Measurements from ENCODE around the gene GNAT3. TPM values are rescaled to one million over a fixed set of nuclear protein-coding genes. Genes with fewer than 3 reads are reported as not detected.

The GNAT3 gene
- total RNA-seq, 1 experiment from 2014 or later = not detected

DNA sequence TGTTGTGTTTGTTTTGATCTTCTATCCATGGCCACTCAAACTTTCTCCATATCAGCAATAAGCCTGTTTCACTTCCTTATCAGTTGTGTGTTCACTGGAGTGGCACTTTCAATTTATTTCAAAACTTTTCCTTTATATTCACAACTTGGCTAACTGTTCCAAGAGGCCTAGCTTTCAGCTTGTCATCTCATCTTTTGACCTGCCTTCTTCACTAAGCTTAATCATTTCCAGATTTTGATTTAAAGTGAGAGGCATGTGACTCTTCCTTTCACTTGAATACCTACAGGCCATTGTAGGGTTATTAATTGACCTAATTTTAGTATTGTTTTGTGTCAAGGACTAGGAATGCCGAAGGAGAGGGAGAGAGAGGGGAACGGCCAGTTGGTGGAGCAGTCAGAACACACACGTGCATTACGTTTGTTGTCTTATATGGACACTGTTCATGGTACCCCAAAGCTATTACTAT lies 5.5 kb upstream of the GNAT3 start:
- no peaks in the 10 kb centered on the region for H3K9me3 ChIP-seq (ENCODE audit: insufficient read depth, low read depth)
- intact Hi-C loops (cut with micrococcal nuclease; ENCODE audit: unreplicated experiment) = no loop called here
- no peak overlapping the region for H3K4me3 ChIP-seq
- H4K20me1 ChIP-seq (ENCODE audit: insufficient read depth) = no peaks in the 10 kb centered on the region
- no peak overlapping the region for H3K4me2 ChIP-seq
- H2AFZ ChIP-seq = no peak overlapping the region
- TF ChIP-seq EZH2 (IDR thresholded peaks at IDR 0.05; ENCODE audit: low read depth) = no peak
- peaks cover 13% of the 10 kb centered on the region for H3K4me1 ChIP-seq (replicated peaks; ENCODE audit: insufficient read depth)
- ChIA-PET CTCF (no interaction called here), POLR2A (ENCODE audit: unreplicated experiment) (no interaction called here)
- BruUV-seq (replicated peaks) = no TSS peak
- H3K27me3 ChIP-seq (ENCODE audit: insufficient read depth, low read depth) = no peaks in the 10 kb centered on the region
- H3K27ac ChIP-seq = no peak overlapping the region
- DNase-seq = no peak
- H3K79me2 ChIP-seq (ENCODE audit: low read depth) = no peaks in the 10 kb centered on the region
- H3K36me3 ChIP-seq (ENCODE audit: low read depth) = no peaks in the 10 kb centered on the region
- H3K9me2 ChIP-seq (ENCODE audit: insufficient read depth) = no peaks in the 10 kb centered on the region
- H3F3A ChIP-seq (ENCODE audit: insufficient read depth, low read depth) = peaks cover 13% of the 10 kb centered on the region; the same call in 1 of the 2 replicates

DNA sequence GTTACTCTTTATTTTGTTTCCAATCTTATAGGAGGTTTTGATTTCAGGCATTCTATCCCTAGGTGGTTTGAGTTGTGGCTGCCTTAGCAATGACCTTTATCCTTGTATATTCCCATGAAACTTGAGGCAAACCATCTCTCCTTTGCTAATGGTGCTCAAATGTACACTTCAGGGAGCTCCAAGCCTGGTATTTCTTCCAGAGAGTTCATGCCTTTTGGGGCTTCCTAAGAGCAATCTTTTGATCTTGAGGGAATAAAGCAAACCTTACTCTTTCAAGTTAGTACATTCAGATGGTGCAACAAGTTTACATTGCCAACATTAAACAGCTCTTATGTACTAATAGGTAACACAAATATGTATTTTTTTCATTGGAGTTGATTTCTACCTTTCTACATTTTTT lies 3.4 kb upstream of the GNAT3 start:
- CTCF ChIA-PET = no interaction called here
- H3K4me1 ChIP-seq (replicated peaks; ENCODE audit: insufficient read depth) = peaks cover 7% of the 10 kb centered on the region
- no peak overlapping the region for H2AFZ ChIP-seq
- TF ChIP-seq EZH2 (IDR thresholded peaks at IDR 0.05; ENCODE audit: low read depth) = no peak
- TF ChIP-seq, protein P1, sequence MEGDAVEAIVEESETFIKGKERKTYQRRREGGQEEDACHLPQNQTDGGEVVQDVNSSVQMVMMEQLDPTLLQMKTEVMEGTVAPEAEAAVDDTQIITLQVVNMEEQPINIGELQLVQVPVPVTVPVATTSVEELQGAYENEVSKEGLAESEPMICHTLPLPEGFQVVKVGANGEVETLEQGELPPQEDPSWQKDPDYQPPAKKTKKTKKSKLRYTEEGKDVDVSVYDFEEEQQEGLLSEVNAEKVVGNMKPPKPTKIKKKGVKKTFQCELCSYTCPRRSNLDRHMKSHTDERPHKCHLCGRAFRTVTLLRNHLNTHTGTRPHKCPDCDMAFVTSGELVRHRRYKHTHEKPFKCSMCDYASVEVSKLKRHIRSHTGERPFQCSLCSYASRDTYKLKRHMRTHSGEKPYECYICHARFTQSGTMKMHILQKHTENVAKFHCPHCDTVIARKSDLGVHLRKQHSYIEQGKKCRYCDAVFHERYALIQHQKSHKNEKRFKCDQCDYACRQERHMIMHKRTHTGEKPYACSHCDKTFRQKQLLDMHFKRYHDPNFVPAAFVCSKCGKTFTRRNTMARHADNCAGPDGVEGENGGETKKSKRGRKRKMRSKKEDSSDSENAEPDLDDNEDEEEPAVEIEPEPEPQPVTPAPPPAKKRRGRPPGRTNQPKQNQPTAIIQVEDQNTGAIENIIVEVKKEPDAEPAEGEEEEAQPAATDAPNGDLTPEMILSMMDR (conservative IDR thresholded peaks at IDR 0.05) = no peak
- H3F3A ChIP-seq (ENCODE audit: insufficient read depth, low read depth) = peaks cover 7% of the 10 kb centered on the region; the same call in 1 of the 2 replicates
- BruUV-seq (replicated peaks) = no TSS peak
- no peak for DNase-seq
- intact Hi-C loops (cut with micrococcal nuclease; ENCODE audit: unreplicated experiment) = no loop called here
- no peak overlapping the region for H3K4me3 ChIP-seq
- no peaks in the 10 kb centered on the region for H3K79me2 ChIP-seq (ENCODE audit: low read depth)
- H3K27me3 ChIP-seq (ENCODE audit: insufficient read depth, low read depth) = no peaks in the 10 kb centered on the region
- H3K4me2 ChIP-seq = no peak overlapping the region
- H3K9me3 ChIP-seq (ENCODE audit: insufficient read depth, low read depth) = no peaks in the 10 kb centered on the region
- no peak overlapping the region for H3K27ac ChIP-seq
- H3K36me3 ChIP-seq (ENCODE audit: low read depth) = no peaks in the 10 kb centered on the region
- POLR2A ChIA-PET (ENCODE audit: unreplicated experiment) = no interaction called here
- no peaks in the 10 kb centered on the region for H3K9me2 ChIP-seq (ENCODE audit: insufficient read depth)
- no peaks in the 10 kb centered on the region for H4K20me1 ChIP-seq (ENCODE audit: insufficient read depth)

DNA sequence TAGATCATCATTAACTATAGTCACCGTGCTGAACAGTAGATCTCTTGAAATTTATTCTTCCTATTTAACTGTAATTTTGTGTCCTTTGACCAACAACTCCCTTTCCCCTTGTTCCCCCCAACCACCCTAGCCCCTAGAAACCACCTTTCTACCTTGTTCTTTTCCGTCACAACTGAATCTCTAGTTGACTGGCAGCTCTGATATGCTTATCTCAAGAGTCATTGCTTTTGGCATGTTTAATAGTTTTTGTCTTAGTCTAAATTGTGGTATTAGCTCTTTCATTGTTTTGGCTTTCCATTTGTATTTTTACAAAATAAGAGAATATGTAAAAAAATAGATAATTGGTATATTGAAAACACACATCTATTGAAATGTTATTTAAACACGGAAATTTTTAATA lies 1.8 kb downstream of the GNAT3 start:
- Histone ChIP-seq H3K9me3 (ENCODE audit: insufficient read depth, low read depth) (no peaks in the 10 kb centered on the region), H3K27me3 (ENCODE audit: insufficient read depth, low read depth) (no peaks in the 10 kb centered on the region), H3K4me3 (no peak overlapping the region), H3K79me2 (ENCODE audit: low read depth) (no peaks in the 10 kb centered on the region), H3K4me2 (no peak overlapping the region), H3K9me2 (ENCODE audit: insufficient read depth) (no peaks in the 10 kb centered on the region; the same call in 1 of the 2 replicates), H3F3A (ENCODE audit: insufficient read depth, low read depth) (no peaks in the 10 kb centered on the region), H4K20me1 (ENCODE audit: insufficient read depth) (no peaks in the 10 kb centered on the region), H3K4me1 (replicated peaks; ENCODE audit: insufficient read depth) (no peaks in the 10 kb centered on the region), H3K36me3 (ENCODE audit: low read depth) (no peaks in the 10 kb centered on the region), H2AFZ (no peak overlapping the region), H3K27ac (no peak overlapping the region)
- no peak for DNase-seq
- ChIA-PET CTCF (interaction anchor here (0.7 kb wide), 1 partner anchor 449 kb away, joined by 5 read pairs; no protein-coding TSS in a partner anchor), POLR2A (ENCODE audit: unreplicated experiment) (no interaction called here)
- no TSS peak for BruUV-seq (replicated peaks)
- intact Hi-C loops (cut with micrococcal nuclease; ENCODE audit: unreplicated experiment) = no loop called here
- TF ChIP-seq, protein P1 (conservative IDR thresholded peaks at IDR 0.05) = no peak
- no peak for TF ChIP-seq EZH2 (IDR thresholded peaks at IDR 0.05; ENCODE audit: low read depth)

DNA sequence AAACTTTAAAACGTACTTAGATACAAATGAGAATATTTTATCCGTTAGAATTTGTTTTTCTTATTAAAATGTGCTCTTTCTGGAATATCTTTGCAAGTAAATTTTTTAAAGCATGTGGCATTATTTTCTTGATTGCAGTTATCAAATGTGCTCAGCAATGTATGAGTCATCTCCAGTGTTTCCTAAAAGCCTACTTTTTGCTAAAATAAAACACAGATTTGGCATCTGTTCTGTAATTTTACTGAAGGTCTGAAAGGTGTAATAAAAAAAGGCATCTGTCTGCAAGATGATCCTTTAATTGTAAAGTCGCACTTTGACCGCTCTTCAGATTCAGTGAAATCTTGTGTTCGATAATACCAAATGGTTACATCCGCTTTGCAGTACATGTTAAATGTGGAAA lies 3.4 kb downstream of the GNAT3 start:
- no peak overlapping the region for H2AFZ ChIP-seq
- no peaks in the 10 kb centered on the region for H3K79me2 ChIP-seq (ENCODE audit: low read depth)
- H3K9me2 ChIP-seq (ENCODE audit: insufficient read depth) = no peaks in the 10 kb centered on the region; the same call in 1 of the 2 replicates
- POLR2A ChIA-PET (ENCODE audit: unreplicated experiment) = no interaction called here
- no peak overlapping the region for H3K27ac ChIP-seq
- TF ChIP-seq EZH2 (IDR thresholded peaks at IDR 0.05; ENCODE audit: low read depth) = no peak
- TF ChIP-seq, protein P1 (conservative IDR thresholded peaks at IDR 0.05) = no peak
- H3K4me3 ChIP-seq = no peak overlapping the region
- CTCF ChIA-PET = no interaction called here
- H3K4me1 ChIP-seq (replicated peaks; ENCODE audit: insufficient read depth) = no peaks in the 10 kb centered on the region
- H3F3A ChIP-seq (ENCODE audit: insufficient read depth, low read depth) = no peaks in the 10 kb centered on the region
- BruUV-seq (replicated peaks) = no TSS peak
- no peak overlapping the region for H3K4me2 ChIP-seq
- DNase-seq = no peak
- H4K20me1 ChIP-seq (ENCODE audit: insufficient read depth) = no peaks in the 10 kb centered on the region
- no peaks in the 10 kb centered on the region for H3K9me3 ChIP-seq (ENCODE audit: insufficient read depth, low read depth)
- H3K36me3 ChIP-seq (ENCODE audit: low read depth) = no peaks in the 10 kb centered on the region
- no peaks in the 10 kb centered on the region for H3K27me3 ChIP-seq (ENCODE audit: insufficient read depth, low read depth)
- intact Hi-C loops (cut with micrococcal nuclease; ENCODE audit: unreplicated experiment) = no loop called here
